Endothelial cell of umbilical vein (primary cell): ENCODE measurements around the gene TSPAN18. TPM values are rescaled to one million over a fixed set of nuclear protein-coding genes. Genes with fewer than 3 reads are reported as not detected.

Experiments used
- BruUV-seq: library from RNA; stranded (reverse); fragments of 400-500 nt; replicated peaks from 2 replicates; lab custom pipeline; 2021; lab: Mats Ljungman, UMichigan
- CTCF ChIA-PET: fragments of 300-600, 350-600 bp; sonication (Branson Sonifier 250); formaldehyde crosslinking; loops from one replicate; lab custom pipeline; 2021; ENCODE audit warnings: antibody characterized with exemption, inconsistent platforms; lab: Charles Lee
- POLR2A ChIA-PET: fragments of 300-600, 350-600 bp; sonication (Branson Sonifier 250); formaldehyde crosslinking; loops from one replicate; lab custom pipeline; 2021; ENCODE audit warnings: antibody characterized with exemption, inconsistent platforms; lab: Charles Lee
- DNase-seq: peaks from one replicate; pipeline ENCODE4 v3.0.0-alpha.2; 2011; ENCODE audit warnings: low read depth, low spot score
- FAIRE-seq: peaks from 2 replicates; lab custom pipeline; 2011; peaks lifted over from hg19 to GRCh38; lab: Jason Lieb, UNC
- H2AFZ ChIP-seq: 2 replicates; pipeline ENCODE4 v1.6.0; 2012; ENCODE audit warnings: low read depth, low read length, control low read depth, inconsistent platforms
- H3K27ac ChIP-seq: 2 replicates; pipeline ENCODE4 v1.5.1; 2011; ENCODE audit warnings: low read depth, mild to moderate bottlenecking, control low read depth, low read length, moderate library complexity; ENCODE audit not compliant: insufficient read depth
- H3K27me3 ChIP-seq, 2 experiments: 2 replicates each; pipeline versions ENCODE4 v1.6.0 to v1.6.1; 2011; ENCODE audit warnings: low read length in 2 of 2, mixed read lengths in 1 of 2; ENCODE audit not compliant: control insufficient read depth in 2 of 2, insufficient read depth in 2 of 2
- H3K36me3 ChIP-seq, 2 experiments: 2 replicates in 1 of 2; 3 replicates in 1 of 2; pipeline ENCODE4 v1.5.1; 2011; ENCODE audit warnings: low read length in 2 of 2, mild to moderate bottlenecking in 1 of 2, moderate library complexity in 1 of 2; ENCODE audit not compliant: control insufficient read depth in 2 of 2, insufficient read depth in 2 of 2; ENCODE audit errors: extremely low read depth in 1 of 2
- H3K4me1 ChIP-seq: 3 replicates; pipeline ENCODE4 v1.5.1; 2011; ENCODE audit warnings: mild to moderate bottlenecking, low read length; ENCODE audit not compliant: control insufficient read depth, insufficient read depth; ENCODE audit errors: extremely low read depth
- H3K4me2 ChIP-seq: 2 replicates; pipeline ENCODE4 v1.6.1; 2011; ENCODE audit warnings: low read length, control low read depth, mixed read lengths; ENCODE audit not compliant: insufficient read depth
- H3K4me3 ChIP-seq, 3 experiments: fragments of 200-600 bp in 1 of 3; sonication (generic), shearing (Covaris generic) in 1 of 3; replicated peaks in 1 of 3; 2 replicates each; pipeline ENCODE4 v1.5.1; 2011 to 2016; ENCODE audit warnings: control low read depth in 3 of 3, low read length in 3 of 3, mild to moderate bottlenecking in 2 of 3, inconsistent platforms in 1 of 3, low read depth in 1 of 3, moderate library complexity in 1 of 3; ENCODE audit not compliant: insufficient read depth in 1 of 3
- H3K79me2 ChIP-seq: 2 replicates; pipeline ENCODE4 v1.6.0; 2012; ENCODE audit warnings: low read length, inconsistent platforms; ENCODE audit not compliant: control insufficient read depth, insufficient read depth
- H3K9ac ChIP-seq: replicated peaks from 2 replicates; pipeline ENCODE3; 2011; ENCODE audit warnings: low read length, control low read depth; ENCODE audit not compliant: insufficient read depth; ENCODE audit errors: extremely low read depth
- H3K9me1 ChIP-seq: replicated peaks from 3 replicates; pipeline ENCODE4 v1.6.0; 2011; ENCODE audit warnings: mild to moderate bottlenecking, low read length; ENCODE audit not compliant: control insufficient read depth, insufficient read depth; ENCODE audit errors: extremely low read depth
- H3K9me3 ChIP-seq: replicated peaks from 2 replicates; pipeline ENCODE4 v1.5.1; 2012; ENCODE audit warnings: low read length, inconsistent platforms; ENCODE audit not compliant: control insufficient read depth, insufficient read depth
- H4K20me1 ChIP-seq: replicated peaks from 2 replicates; pipeline ENCODE3; 2011; ENCODE audit warnings: mild to moderate bottlenecking, low read length; ENCODE audit not compliant: control insufficient read depth, insufficient read depth; ENCODE audit errors: extremely low read depth
- EZH2 ChIP-seq: IDR thresholded peaks from 2 replicates; pipeline ENCODE4 v1.6.1; 2012; ENCODE audit warnings: borderline replicate concordance, low read depth, mild to moderate bottlenecking, moderate library complexity, low read length, inconsistent platforms; ENCODE audit not compliant: severe bottlenecking
- FOS ChIP-seq: IDR thresholded peaks from 2 replicates; pipeline ENCODE4 v1.6.1; 2011; ENCODE audit warnings: mild to moderate bottlenecking, low read length, moderate library complexity, borderline replicate concordance; ENCODE audit not compliant: insufficient read depth
- GATA2 ChIP-seq: IDR thresholded peaks from 2 replicates; pipeline ENCODE4 v1.7.0; 2011; ENCODE audit warnings: low read depth, mild to moderate bottlenecking, moderate library complexity, mixed read lengths, low read length; ENCODE audit not compliant: insufficient read length, insufficient read depth
- JUN ChIP-seq: IDR thresholded peaks from 2 replicates; pipeline ENCODE4 v1.6.1; 2011; ENCODE audit warnings: borderline replicate concordance, low read depth; ENCODE audit not compliant: insufficient read length, insufficient read depth
- MAX ChIP-seq: IDR thresholded peaks from 2 replicates; pipeline ENCODE4 v1.6.1; 2011; ENCODE audit not compliant: insufficient read depth, insufficient read length
- MYC ChIP-seq: IDR thresholded peaks from one replicate; pipeline ENCODE4 v1.6.1; 2011; ENCODE audit warnings: mild to moderate bottlenecking, low read depth, low read length
- POLR2A ChIP-seq: IDR thresholded peaks from 2 replicates; pipeline ENCODE4 v1.6.1; 2012; ENCODE audit warnings: low read depth, mild to moderate bottlenecking, control low read depth, low read length
- POLR2AphosphoS5 ChIP-seq: IDR thresholded peaks from 2 replicates; pipeline ENCODE4 v1.6.1; 2012; ENCODE audit warnings: low read depth, mild to moderate bottlenecking, control low read depth, low read length, moderate library complexity; ENCODE audit not compliant: insufficient read depth
- dilution Hi-C: fragments of 300-500 bp; cut with MboI; formaldehyde crosslinking; loops from one replicate; pipeline ENCODE4 v1.15.0; 2019; ENCODE audit warnings: low sequenced_read_pairs; ENCODE audit not compliant: extremely low pct_ligation_motif_present
- intact Hi-C: fragments of 100-400 bp; cut with micrococcal nuclease; formaldehyde crosslinking; loops from one replicate; pipeline ENCODE4 v1.10.0; 2022
- polyA plus RNA-seq, 4 experiments: library from polyadenylated mRNA; depleted of rRNA in 3 of 4; stranded (reverse) in 3 of 4; unstranded in 1 of 4; fragments of >200 nt; gene quantifications; 2 replicates each; pipeline versions ENCODE4 v1.2.1 to v1.2.3, GENCODE V29; 2011 to 2012; ENCODE audit warnings: missing spikeins in 1 of 4
- total RNA-seq: library from RNA; stranded (reverse); gene quantifications from 2 replicates; pipeline ENCODE4 v1.2.3, GENCODE V29; 2021
- TF ChIP-seq, protein P1 (sequence below), 2 donors: IDR thresholded peaks; 1 replicate in 1 of 2; 2 replicates in 1 of 2; pipeline ENCODE4 v1.5.1; 2011; ENCODE audit warnings: low read length in 2 of 2, mild to moderate bottlenecking in 2 of 2, moderate library complexity in 2 of 2, control low read depth in 1 of 2, inconsistent platforms in 1 of 2, low read depth in 1 of 2; ENCODE audit not compliant: insufficient read depth in 1 of 2; ENCODE audit errors: extremely low read depth in 1 of 2

TSPAN18 gene
- total and polyA plus RNA-seq, 2 donors (not counting 3 experiments of a cell fraction or from before 2014, with no cell fraction given) = 32.2 to 118 TPM

GRCh38 chr11:44943696-44944095, 216.9 kb downstream of the TSPAN18 start:
- Histone ChIP-seq H3K9ac (no peak overlapping the region), H3K9me3 (no peaks in the 10 kb centered on the region), H4K20me1 (peaks cover 2% of the 10 kb centered on the region), H3K79me2 (no peaks in the 10 kb centered on the region), H2AFZ (no peak overlapping the region), H3K4me1 (peaks cover 3% of the 10 kb centered on the region), H3K4me2 (no peak overlapping the region), H3K36me3 (no peaks in the 10 kb centered on the region), H3K9me1 (no peaks in the 10 kb centered on the region), H3K4me3 (no peak overlapping the region), H3K27ac (no peak overlapping the region), H3K27me3 (no peaks in the 10 kb centered on the region)
- ChIA-PET POLR2A (no interaction called here), CTCF (interaction anchor here (3.9 to 24.5 kb wide), 2 partner anchors 17 to 158 kb away, joined by 19 to 1618 read pairs; no protein-coding TSS in a partner anchor)
- intact Hi-C loops = no loop called here
- no TSS peak for BruUV-seq
- no peak for DNase-seq
- dilution Hi-C loops = no loop called here
- FAIRE-seq = no peak
- TF ChIP-seq POLR2A = no peak
- TF ChIP-seq, protein P1, sequence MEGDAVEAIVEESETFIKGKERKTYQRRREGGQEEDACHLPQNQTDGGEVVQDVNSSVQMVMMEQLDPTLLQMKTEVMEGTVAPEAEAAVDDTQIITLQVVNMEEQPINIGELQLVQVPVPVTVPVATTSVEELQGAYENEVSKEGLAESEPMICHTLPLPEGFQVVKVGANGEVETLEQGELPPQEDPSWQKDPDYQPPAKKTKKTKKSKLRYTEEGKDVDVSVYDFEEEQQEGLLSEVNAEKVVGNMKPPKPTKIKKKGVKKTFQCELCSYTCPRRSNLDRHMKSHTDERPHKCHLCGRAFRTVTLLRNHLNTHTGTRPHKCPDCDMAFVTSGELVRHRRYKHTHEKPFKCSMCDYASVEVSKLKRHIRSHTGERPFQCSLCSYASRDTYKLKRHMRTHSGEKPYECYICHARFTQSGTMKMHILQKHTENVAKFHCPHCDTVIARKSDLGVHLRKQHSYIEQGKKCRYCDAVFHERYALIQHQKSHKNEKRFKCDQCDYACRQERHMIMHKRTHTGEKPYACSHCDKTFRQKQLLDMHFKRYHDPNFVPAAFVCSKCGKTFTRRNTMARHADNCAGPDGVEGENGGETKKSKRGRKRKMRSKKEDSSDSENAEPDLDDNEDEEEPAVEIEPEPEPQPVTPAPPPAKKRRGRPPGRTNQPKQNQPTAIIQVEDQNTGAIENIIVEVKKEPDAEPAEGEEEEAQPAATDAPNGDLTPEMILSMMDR (IDR thresholded peaks at IDR 0.05; ENCODE audit: extremely low read depth in 1 of 2, insufficient read depth in 1 of 2, low read depth in 1 of 2, low read length in 2 of 2) = no peak

DNA sequence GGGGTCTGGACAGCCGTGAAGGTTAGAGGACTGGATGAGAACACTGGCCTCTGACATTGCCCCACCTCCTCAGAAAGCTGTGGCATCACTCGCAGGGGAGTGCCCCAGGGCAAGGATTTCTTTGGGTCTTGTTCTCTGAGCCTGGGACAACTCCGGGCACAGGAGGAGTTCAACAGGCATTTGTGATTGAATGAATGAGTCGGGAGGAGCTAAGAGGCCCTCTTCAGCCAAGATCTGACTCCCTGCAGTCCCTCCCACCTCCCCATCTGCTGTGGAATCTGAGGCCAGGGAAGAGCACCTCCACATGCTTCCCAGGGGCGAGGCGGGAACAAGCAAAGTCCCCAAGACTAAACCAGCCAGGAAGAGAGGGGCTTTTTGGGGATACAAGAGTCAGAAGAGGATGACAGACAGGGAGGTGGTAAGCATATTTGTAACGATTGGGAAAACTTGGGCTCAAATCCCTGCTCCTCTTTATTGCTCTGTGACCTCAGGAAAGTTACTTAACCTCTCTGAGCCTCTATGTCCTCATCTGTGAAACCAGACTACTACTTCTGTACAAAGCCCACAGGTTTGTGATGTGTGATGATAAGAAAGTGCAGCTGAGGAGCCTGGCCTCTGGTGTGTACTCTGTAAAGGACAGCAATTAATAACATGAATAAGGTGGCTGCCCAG, 217.6 kb downstream of the TSPAN18 start:
- intact Hi-C loops (no loop called here), dilution Hi-C loops (no loop called here)
- Histone ChIP-seq H3K9me1 (no peaks in the 10 kb centered on the region), H2AFZ (no peak overlapping the region), H3K4me3 (no peak overlapping the region), H3K9ac (no peak overlapping the region), H3K79me2 (no peaks in the 10 kb centered on the region), H3K27ac (no peak overlapping the region), H3K27me3 (no peaks in the 10 kb centered on the region), H3K4me1 (peaks cover 3% of the 10 kb centered on the region), H3K9me3 (no peaks in the 10 kb centered on the region), H3K4me2 (no peak overlapping the region), H3K36me3 (no peaks in the 10 kb centered on the region), H4K20me1 (peaks cover 2% of the 10 kb centered on the region)
- no peak for FAIRE-seq
- no peak for DNase-seq
- ChIA-PET CTCF (interaction anchor here (1.6 to 24.5 kb wide), 4 partner anchors 8 to 157 kb away, joined by 3 to 1618 read pairs (median 22); no protein-coding TSS in a partner anchor), POLR2A (no interaction called here)
- no TSS peak for BruUV-seq
- TF ChIP-seq GATA2 = no peak
- TF ChIP-seq POLR2AphosphoS5 = no peak
- TF ChIP-seq, protein P1 (IDR thresholded peaks at IDR 0.05; ENCODE audit: extremely low read depth in 1 of 2, insufficient read depth in 1 of 2, low read depth in 1 of 2, low read length in 2 of 2) = no peak
- no peak for TF ChIP-seq POLR2A
- TF ChIP-seq MYC = no peak
- TF ChIP-seq EZH2 = no peak
- no peak for TF ChIP-seq JUN
- no peak for TF ChIP-seq FOS
- TF ChIP-seq MAX = no peak
